ENCODE data around the gene BCL11B.
A peak's percentile ranks its signal among the peaks of the same experiment; 100 is the strongest.

Gene BCL11B

DNA sequence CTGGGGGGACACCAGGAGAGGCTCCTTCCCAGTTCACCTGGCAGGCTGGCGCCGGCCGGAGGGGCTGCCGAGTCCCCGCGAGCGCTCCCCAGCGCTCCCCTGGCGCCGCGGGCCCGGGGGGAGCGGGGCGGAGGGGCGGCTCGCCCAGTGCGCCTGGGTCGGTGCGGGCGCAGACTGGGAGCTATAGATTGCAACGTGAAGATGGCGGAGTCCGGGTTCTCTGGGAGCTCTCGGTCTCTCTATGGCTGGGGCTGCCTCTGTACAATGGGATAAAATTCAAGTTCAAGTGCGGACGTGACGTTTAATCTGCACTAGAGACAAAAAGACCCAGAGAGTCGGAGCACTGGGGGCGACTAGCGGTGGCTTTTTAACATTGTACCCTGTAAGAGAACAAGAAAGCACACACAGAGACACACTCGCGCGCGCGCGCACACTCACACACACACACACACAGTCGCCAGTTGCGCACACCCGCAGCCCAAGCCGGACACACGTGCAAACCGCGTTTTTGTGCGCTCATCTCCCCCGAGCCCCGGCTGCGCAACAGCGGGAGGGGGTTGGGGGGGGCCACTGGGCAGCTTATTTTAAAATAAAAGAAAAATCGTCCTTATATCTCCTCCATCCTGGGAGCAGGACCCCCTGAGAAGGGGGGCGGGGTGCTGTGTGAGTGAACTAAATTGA, at the start of gene BCL11B:
TSS of gene BCL11B (minus strand) at position 247 of the 681 bp plus-strand sequence. CDS start 979 bp downstream, outside the sequence.
- peak; percentile 98 for DNase-seq

DNA sequence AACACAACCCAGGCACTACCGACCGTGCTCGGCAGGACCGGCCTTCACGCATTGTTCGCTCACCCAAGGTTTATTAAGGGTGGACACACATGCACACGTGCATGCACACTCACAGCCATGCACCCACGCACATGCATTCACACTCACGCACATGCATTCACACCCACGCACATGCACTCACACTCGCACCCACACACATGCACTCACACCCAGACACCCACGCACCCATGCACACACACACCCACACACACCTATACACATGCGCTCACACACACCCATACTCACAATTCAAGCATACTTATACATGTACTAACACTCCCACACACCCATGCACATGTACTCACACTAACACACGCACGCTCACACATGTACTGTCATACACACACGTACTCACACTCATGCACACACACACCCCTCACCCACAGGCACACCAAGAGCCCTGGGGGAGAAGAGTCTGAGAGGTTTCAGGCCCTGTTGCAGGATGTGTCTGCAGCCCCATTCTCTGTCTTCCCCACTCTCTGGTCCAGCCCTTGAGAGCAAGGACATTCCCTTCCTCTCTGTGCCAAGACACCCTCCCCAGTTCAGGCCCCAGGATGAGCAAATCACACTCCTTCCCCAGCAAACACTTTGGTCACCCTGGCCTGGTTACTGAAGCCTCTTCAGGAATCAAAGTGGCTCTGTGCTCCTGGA, 49.4 kb upstream of the BCL11B start:
- DNase-seq = no peak

GRCh38 chr14:99320621-99321235, 48.7 kb upstream of the BCL11B start:
- no peak for DNase-seq

DNA sequence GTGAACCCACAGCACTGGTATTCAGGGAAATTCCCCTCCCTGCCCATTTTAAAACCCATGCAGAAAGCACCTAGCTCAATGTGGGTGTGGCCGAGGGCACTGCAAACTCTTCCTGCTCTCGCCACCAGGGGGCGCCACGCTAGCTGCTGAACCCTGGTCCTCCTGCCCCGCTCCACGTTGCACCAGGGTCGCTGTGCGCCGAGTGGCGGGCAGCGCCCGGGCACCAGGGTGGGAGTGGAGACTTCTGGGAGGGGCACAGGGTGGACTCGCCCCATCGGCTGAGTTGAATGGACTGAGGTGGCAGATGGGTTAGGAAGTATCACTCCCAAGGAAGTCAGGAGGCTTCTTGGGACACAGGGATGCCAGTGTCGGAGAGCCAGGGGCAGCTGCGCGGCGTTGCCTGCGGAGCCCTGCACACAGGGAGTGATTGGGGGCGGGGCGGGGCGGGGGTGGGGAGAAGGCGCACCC, 48.1 kb upstream of the BCL11B start:
- no peak for DNase-seq

DNA sequence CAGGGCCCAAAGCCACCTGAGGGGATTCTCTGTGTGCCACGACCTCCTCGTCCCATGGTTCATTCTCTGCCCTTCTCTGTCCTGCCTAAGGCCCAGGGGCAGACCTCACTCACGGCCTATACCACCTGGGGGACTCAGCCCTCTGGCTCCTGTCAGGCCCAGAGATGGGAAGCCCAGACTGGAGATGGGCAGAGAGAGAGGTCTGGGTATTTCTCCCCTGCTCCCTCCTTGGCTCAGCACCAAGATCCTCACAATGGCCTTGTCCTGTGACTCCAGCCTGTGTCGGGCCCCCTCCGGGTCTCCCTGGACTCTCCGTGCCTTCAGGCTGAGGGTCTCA, 46.9 kb upstream of the BCL11B start:
- DNase-seq = no peak

DNA sequence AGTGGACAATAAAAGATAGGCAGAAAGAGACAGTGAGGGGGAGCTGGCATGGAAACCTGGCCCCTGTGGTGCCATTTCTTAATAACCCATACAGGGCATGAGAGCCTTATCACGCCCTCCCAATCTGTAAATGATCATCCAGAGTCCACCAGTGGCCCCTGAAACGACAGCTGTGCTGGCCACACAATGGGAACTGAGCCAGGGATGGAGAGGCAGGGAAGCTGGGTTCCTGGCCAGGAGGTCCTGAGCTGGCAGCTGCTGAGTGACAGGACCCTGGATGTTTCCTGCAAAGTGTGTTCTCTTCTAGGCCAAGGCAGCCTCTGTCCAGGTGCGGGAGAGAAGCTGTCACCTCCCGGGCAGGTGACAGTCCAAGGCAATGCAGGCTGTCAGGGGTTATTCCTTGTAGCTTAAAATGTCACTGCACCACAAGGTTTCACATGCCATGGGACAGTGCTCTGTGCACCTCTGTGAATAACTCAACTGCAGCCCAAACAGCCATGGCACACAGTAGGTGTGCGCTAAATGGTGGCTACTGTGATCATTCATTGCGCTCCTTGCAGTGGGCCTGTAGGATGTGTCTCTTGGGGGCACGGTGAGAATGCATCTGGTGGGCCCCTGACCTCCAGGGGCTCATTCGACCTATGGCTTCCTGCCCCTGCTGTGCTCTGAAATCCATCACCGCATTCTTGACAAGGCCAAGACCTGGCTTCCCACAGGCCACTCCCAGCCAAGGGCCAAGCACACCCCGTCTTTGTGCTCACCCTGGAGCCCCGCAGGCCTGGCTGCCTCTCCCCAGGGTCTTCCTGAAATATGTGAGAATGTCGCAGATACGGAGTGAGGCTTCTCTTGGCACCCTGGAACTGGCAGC, 46.3 kb upstream of the BCL11B start:
- DNase-seq = peak; percentile 43

GRCh38 chr14:99317231-99318090, 45.5 kb upstream of the BCL11B start:
- no peak for DNase-seq

- DNase-seq = no peak
Observed at GRCh38 chr14:99316281-99317163, 44.5 kb upstream of the BCL11B start.

- no peak for DNase-seq
Observed at GRCh38 chr14:99315197-99315596, 43.2 kb upstream of the BCL11B start.

DNA sequence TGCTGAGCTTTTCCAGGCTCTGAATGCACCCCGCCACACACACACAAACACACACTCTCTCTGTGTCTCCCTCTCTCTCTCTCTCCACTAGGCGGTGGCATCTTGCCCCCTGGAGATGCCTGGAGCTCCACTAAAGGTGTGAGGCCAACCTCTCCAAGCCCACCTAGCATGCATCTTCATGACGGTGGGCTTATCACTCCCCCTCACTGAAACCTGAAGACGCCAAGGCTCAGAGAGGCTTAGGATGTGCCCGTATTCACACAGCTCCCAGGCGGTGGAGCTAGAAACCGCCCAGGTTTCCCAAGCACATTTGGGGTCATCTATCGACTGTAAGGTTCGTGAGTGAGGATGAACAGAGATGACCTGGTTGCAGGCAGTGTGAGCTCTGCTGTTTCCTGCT, 42.6 kb upstream of the BCL11B start:
- DNase-seq = no peak

- DNase-seq = no peak
Observed at GRCh38 chr14:99313234-99313633, 41.2 kb upstream of the BCL11B start.

- DNase-seq = no peak
Observed at GRCh38 chr14:99312106-99312505, 40.1 kb upstream of the BCL11B start.

GRCh38 chr14:99309220-99309766, 37.3 kb upstream of the BCL11B start:
- DNase-seq = no peak

GRCh38 chr14:99304208-99304607, 32.2 kb upstream of the BCL11B start:
- DNase-seq = no peak

DNA sequence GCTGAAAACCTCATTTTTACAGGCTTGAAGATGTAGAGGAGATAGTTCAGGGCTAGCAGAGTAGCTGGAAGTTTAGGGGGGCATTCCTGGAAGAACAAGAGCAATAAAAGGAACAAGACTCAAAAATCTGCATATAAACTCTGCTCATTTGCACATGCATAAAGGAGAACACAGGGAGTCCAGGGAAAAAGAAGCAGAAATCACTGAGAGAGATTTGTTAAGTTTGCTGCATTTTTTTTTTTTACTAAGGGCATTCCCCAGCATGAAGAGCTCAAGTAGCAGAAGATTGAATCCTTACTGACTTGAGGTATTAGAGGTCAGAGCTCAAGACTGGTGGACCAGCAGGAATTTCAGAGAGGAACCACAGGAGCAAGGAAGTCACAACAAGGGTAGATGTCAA, 28.2 kb upstream of the BCL11B start:
- DNase-seq = no peak

DNA sequence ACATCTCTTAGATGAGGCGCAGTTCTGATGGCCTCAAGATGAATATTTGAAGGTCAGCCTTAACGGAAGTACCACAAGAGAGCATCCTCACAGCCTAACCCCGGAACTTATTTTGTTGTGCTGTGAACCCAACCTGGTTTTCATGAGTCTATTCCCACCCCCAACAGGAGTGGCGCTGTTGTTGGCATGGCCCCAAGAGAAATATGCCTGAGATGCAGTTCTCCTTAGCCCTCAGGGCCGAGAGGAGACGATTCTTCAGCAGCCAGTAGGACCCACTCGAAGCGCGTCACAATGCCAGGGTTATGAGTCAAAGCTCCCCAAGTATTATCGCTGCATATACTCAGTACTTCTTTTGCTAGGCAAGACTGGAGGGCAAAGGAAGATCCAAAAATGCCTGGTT, 24.5 kb upstream of the BCL11B start:
- no peak for DNase-seq

GRCh38 chr14:99289394-99290189, 17.6 kb upstream of the BCL11B start:
- DNase-seq = no peak

GRCh38 chr14:99288948-99289347, 17.0 kb upstream of the BCL11B start:
- no peak for DNase-seq

GRCh38 chr14:99287269-99287942, 15.4 kb upstream of the BCL11B start:
- DNase-seq = no peak

All from DMS79 (cell line).